Liver (tissue), 3 donors: ENCODE data around the gene PRR13.

Experiments
- CTCF ChIP-seq: fragments of 150-350 bp; IDR thresholded peaks from 2 replicates; pipeline ENCODE4 v1.5.1; 2017; ENCODE audit warnings: improper control_type of control experiment, low read depth, low read length; ENCODE audit not compliant: missing input control
- GABPA ChIP-seq, 2 donors: IDR thresholded peaks in 1 of 2; conservative IDR thresholded peaks in 1 of 2; 2 replicates each; pipeline ENCODE4 v1.6.1; 2016; ENCODE audit warnings: antibody characterized with exemption in 2 of 2, mild to moderate bottlenecking in 1 of 2, moderate library complexity in 1 of 2
- JUND ChIP-seq, 2 donors: IDR thresholded peaks; 2 replicates each; pipeline ENCODE4 v1.6.1; 2016; ENCODE audit warnings: antibody characterized with exemption in 2 of 2
- MAX ChIP-seq: IDR thresholded peaks from 2 replicates; pipeline ENCODE4 v1.6.1; 2016; ENCODE audit warnings: antibody characterized with exemption
- RAD21 ChIP-seq, 2 donors: IDR thresholded peaks; 2 replicates each; pipeline ENCODE4 v1.6.1; 2016; ENCODE audit warnings: antibody characterized with exemption in 2 of 2, mild to moderate bottlenecking in 2 of 2
- TAF1 ChIP-seq: conservative IDR thresholded peaks from 2 replicates; pipeline ENCODE4 v1.6.1; 2016; ENCODE audit warnings: antibody characterized with exemption, mild to moderate bottlenecking
- YY1 ChIP-seq: IDR thresholded peaks from 2 replicates; pipeline ENCODE4 v1.6.1; 2016; ENCODE audit warnings: antibody characterized with exemption, mild to moderate bottlenecking
- TF ChIP-seq, protein P1 (sequence below): IDR thresholded peaks from 2 replicates; pipeline ENCODE4 v1.6.1; 2016; ENCODE audit warnings: antibody characterized with exemption, mild to moderate bottlenecking
- TF ChIP-seq, protein P2 (sequence below): IDR thresholded peaks from 2 replicates; pipeline ENCODE4 v1.6.1; 2016; ENCODE audit warnings: antibody characterized with exemption
- TF ChIP-seq, protein P3 (sequence below): IDR thresholded peaks from 2 replicates; pipeline ENCODE4 v1.6.1; 2016; ENCODE audit warnings: antibody characterized with exemption
- donor health status: healthy.
- donor health status: healthy.

DNA sequence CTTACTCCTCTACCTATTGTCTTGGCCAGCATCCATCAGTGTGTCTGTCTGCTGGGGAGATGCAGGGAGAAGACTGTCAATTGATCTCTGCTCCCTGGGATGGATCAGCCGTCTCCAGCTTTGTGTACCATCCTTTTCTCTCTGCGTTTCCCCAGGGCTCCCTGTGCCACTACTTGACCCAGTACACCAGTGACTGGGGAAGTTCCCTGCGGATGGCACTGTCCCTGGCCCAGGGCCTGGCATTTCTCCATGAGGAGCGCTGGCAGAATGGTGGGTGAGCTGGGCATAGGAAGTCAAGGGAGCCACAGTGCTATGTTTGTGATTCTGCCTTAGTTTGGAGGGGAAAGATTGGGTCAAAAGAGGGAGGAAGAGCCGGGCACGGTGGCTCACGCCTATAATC lies 12.8 kb upstream of the PRR13 start:
- TF ChIP-seq CTCF (no peak), MAX (no peak), TAF1 (no peak), RAD21 (IDR thresholded peaks at IDR 0.05) (no peak), JUND (IDR thresholded peaks at IDR 0.05) (no peak), YY1 (no peak), GABPA (IDR thresholded peaks at IDR 0.05 in 1 of 2, conservative IDR thresholded peaks at IDR 0.05 in 1 of 2) (no peak)
- TF ChIP-seq, protein P1, sequence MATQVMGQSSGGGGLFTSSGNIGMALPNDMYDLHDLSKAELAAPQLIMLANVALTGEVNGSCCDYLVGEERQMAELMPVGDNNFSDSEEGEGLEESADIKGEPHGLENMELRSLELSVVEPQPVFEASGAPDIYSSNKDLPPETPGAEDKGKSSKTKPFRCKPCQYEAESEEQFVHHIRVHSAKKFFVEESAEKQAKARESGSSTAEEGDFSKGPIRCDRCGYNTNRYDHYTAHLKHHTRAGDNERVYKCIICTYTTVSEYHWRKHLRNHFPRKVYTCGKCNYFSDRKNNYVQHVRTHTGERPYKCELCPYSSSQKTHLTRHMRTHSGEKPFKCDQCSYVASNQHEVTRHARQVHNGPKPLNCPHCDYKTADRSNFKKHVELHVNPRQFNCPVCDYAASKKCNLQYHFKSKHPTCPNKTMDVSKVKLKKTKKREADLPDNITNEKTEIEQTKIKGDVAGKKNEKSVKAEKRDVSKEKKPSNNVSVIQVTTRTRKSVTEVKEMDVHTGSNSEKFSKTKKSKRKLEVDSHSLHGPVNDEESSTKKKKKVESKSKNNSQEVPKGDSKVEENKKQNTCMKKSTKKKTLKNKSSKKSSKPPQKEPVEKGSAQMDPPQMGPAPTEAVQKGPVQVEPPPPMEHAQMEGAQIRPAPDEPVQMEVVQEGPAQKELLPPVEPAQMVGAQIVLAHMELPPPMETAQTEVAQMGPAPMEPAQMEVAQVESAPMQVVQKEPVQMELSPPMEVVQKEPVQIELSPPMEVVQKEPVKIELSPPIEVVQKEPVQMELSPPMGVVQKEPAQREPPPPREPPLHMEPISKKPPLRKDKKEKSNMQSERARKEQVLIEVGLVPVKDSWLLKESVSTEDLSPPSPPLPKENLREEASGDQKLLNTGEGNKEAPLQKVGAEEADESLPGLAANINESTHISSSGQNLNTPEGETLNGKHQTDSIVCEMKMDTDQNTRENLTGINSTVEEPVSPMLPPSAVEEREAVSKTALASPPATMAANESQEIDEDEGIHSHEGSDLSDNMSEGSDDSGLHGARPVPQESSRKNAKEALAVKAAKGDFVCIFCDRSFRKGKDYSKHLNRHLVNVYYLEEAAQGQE = no peak
- TF ChIP-seq, protein P2, sequence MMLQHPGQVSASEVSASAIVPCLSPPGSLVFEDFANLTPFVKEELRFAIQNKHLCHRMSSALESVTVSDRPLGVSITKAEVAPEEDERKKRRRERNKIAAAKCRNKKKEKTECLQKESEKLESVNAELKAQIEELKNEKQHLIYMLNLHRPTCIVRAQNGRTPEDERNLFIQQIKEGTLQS = no peak
- TF ChIP-seq, protein P3, sequence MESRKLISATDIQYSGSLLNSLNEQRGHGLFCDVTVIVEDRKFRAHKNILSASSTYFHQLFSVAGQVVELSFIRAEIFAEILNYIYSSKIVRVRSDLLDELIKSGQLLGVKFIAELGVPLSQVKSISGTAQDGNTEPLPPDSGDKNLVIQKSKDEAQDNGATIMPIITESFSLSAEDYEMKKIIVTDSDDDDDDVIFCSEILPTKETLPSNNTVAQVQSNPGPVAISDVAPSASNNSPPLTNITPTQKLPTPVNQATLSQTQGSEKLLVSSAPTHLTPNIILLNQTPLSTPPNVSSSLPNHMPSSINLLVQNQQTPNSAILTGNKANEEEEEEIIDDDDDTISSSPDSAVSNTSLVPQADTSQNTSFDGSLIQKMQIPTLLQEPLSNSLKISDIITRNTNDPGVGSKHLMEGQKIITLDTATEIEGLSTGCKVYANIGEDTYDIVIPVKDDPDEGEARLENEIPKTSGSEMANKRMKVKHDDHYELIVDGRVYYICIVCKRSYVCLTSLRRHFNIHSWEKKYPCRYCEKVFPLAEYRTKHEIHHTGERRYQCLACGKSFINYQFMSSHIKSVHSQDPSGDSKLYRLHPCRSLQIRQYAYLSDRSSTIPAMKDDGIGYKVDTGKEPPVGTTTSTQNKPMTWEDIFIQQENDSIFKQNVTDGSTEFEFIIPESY = no peak
